Cardiac septum (tissue), 1 donor: ENCODE results near the gene LENG8. TPM values are rescaled to one million over a fixed set of nuclear protein-coding genes. Genes with fewer than 3 reads are reported as not detected.
"Not testable (repeated sequence)": the region's sequence is repeated elsewhere in the genome, so short reads cannot be mapped to it uniquely, and the experiment has no call there.

Source experiments
- DNase-seq: peaks from one replicate; pipeline ENCODE4 v3.0.0-alpha.2; 2020; ENCODE audit warnings: low spot score
- intact Hi-C: fragments of 100-400 bp; cut with DNase I; formaldehyde crosslinking; loops from one replicate; pipeline ENCODE4 v1.14.0; 2022
- total RNA-seq: library from RNA; stranded (reverse); fragmentation: NEBNext Ultra II Directional; extraction: Animal tissue kit (Norgen Biotek cat#: 25700); gene quantifications from one replicate; pipeline ENCODE4 v1.2.1, GENCODE V29; 2021
- donor health status: DM: no; HTN: no; CAD: no.

The LENG8 gene
- total RNA-seq, 1 donor from 2014 or later = 86.5 TPM

- no peak for DNase-seq
- intact Hi-C loops = no loop called here
Observed at GRCh38 chr19:54436031-54436523, 12.9 kb upstream of the LENG8 start.

DNA sequence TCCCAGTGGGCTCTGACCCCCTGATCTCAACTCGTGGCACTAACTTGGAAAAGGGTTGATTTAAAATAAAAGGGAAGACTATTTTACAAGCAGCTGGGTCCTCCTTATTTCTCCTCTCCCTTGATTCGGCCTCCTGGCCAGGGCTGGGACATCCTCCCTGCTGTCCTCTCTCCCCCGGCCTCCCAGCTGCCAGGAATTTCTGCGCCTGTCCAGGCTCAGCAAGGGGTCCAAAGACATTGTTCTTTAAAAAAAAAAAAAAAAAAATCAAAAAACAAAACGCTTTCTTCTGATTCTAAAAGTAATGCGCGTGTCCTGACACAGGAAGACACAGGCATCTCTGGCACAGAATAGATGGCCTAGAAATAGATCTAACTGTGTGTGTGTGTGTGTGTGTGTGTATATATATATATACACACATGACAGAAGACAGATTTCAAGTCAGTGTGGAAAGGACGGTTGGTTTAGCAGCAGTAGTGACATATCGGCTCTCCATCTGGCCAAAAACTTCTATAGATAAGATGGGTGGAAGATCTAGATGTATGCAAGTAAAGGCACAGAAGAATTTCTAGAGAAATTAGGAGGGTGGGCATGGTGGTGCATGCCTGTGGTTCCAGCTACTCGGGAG, 12.3 kb upstream of the LENG8 start:
- no peak for DNase-seq
- intact Hi-C loops = no loop called here

- DNase-seq = no peak
- intact Hi-C loops = no loop called here
Observed at GRCh38 chr19:54439174-54439851, 9.7 kb upstream of the LENG8 start.

DNA sequence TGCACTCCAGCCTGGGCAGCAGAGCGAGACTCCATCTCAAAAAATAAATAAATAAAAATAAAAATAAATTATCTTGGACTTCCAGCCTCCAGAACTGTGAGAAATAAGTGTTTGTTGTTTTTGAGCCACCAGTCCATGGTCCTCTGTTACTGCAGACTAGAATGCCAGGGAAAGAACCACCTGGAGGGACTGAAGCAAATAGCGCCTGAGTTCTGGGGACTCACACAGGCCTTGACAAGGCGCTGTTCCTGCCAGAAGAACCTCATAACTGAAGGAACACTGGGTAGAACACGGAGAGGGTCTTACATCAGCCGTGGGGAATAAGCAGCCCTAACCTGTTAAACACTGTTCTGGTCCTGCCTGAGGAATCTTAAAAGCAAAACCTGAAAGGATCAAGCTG, 8.4 kb upstream of the LENG8 start:
- DNase-seq = no peak
- intact Hi-C loops = loop anchor here (10.0 kb wide), 1 partner anchor 236 kb away; the partner anchor contains the start of gene RPS9

DNA sequence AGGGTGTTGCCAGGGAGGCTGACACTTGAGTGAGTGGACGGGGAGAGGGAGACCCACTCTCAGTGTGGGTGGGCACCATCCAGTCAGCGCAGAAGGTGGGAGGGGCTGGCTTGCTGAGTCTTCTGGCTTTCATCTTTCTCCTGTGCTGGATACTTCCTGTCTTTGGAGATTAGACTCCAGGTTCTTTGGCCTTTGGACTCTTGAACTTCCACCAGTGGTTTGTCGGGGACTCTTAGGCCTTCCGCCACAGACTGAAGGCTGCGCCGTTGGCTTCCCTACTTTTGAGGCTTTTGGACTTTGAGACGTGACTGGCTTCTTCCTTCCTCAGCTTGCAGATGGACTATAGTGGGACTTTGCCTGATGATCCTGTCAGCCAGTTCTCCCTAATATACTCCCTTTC, 4.3 kb upstream of the LENG8 start:
- intact Hi-C loops = loop anchor here (10.0 kb wide), 1 partner anchor 240 kb away; the partner anchor contains the start of gene RPS9
- no peak for DNase-seq

DNA sequence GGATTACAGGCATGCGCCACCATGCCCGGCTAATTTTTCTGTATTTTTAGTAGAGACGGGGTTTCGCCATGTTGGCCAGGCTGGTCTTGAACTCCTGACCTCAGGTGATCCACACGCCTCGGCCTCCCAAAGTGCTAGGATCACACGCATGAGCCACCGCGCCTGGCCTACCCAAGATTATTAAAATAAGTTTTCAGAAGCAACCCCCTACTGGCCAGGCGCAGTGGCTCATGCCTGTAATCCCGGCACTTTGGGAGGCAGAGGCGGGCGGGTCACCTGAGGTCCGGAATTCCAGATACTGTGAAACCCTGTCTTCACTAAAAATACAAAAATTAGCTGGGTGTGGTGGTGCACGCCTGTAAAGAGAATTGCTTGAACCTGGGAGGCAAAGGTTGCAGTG, 2.6 kb upstream of the LENG8 start:
- intact Hi-C loops = loop anchor here (10.0 kb wide), 1 partner anchor 242 kb away; the partner anchor contains the start of gene RPS9
- DNase-seq = not testable (repeated sequence)

DNA sequence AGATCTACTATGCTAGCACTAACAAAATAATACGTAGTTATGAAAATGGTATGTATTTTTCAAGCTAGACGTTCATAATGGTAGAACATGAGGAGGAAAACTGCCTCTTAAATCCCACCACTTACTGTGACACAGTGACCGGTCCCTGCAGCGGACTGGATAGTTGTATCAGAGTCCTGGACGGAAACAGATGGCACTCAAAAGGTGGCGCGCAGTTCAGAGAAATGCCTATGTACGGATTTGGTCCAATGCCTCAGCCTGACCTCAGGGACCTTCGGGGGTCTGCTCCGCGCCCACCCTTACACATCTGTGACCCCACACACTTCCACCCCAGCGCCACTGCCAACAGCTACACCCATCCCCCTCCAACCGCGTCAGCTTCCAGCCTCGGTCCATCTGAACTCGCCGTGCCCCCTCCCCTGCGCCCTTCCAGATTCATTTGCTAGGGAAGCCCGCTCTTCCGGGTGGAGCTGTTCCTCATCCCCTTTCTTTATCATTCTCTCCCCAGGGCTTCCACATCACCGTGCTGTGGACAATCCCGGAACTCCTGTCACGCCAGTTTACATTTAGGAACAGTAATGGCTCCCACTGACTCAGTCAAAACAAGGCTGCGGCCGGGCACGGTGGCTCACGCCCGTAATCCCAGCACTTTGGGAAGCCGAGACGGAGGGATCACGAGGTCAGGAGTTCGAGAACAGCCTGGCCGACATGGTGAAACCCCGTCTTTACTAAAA, 792 bp upstream of the LENG8 start:
- DNase-seq = peak; percentile 80
- intact Hi-C loops = loop anchor here (1.0 to 10.0 kb wide), 2 partner anchors 15 to 243 kb away; partner anchors contain the start of genes LENG9 and RPS9

- no peak for DNase-seq
- intact Hi-C loops = loop anchor here (10.0 kb wide), 1 partner anchor 245 kb away; the partner anchor contains the start of gene RPS9
Observed at GRCh38 chr19:54449701-54450069, 686 bp downstream of the LENG8 start.

DNA sequence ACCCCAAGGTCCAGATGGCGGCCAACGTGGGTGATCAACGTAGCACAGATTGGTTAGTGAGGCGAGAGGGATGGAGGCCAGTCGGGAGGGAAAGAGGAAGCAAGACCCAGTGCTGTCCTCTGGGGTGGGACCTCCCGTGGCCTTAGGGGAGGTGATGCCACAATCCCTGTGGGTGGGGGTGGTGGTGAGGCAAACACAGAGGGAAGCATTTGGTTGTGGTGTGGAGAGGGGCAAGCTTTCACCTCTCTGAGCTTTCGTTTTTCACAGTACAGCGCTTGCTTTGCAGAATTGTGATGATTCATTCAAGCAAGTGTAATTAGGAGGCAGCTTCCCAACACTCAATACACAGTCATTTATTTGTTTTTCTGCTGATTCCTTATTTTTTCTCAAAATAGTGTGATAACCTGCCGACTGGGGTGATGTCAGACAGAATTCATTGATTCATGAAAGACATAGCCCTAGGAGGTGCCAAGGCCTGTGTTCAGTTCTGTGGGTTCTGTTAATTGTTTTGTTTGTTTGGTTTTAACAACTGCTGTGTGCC, 2.4 kb downstream of the LENG8 start:
- DNase-seq = no peak

GRCh38 chr19:54451997-54452396, 3.0 kb downstream of the LENG8 start:
- intact Hi-C loops = no loop called here
- DNase-seq = no peak

More for the DNA sequence above, 2.4 kb downstream of the LENG8 start:
- intact Hi-C loops = no loop called here

DNA sequence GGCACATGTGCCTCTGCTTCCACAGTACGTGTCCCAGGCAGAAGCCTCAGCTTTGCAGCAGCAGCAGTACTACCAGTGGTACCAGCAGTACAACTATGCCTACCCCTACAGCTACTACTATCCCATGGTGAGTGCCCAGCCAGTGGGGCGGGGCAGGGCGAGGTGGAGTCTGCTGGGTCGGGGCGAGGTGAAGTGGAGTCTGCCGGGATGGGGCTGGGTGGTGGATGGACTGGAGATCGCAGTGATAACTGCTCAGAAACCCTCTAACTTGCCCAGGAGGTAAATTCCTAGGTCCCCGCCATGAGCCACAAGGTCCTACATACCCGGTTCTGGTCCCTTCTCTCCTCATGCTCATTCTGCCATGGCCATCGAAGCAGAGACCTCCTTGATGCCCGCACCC, 3.6 kb downstream of the LENG8 start:
- intact Hi-C loops = no loop called here
- DNase-seq = no peak

GRCh38 chr19:54453921-54454780, 5.2 kb downstream of the LENG8 start:
- DNase-seq = no peak
- intact Hi-C loops = no loop called here

DNA sequence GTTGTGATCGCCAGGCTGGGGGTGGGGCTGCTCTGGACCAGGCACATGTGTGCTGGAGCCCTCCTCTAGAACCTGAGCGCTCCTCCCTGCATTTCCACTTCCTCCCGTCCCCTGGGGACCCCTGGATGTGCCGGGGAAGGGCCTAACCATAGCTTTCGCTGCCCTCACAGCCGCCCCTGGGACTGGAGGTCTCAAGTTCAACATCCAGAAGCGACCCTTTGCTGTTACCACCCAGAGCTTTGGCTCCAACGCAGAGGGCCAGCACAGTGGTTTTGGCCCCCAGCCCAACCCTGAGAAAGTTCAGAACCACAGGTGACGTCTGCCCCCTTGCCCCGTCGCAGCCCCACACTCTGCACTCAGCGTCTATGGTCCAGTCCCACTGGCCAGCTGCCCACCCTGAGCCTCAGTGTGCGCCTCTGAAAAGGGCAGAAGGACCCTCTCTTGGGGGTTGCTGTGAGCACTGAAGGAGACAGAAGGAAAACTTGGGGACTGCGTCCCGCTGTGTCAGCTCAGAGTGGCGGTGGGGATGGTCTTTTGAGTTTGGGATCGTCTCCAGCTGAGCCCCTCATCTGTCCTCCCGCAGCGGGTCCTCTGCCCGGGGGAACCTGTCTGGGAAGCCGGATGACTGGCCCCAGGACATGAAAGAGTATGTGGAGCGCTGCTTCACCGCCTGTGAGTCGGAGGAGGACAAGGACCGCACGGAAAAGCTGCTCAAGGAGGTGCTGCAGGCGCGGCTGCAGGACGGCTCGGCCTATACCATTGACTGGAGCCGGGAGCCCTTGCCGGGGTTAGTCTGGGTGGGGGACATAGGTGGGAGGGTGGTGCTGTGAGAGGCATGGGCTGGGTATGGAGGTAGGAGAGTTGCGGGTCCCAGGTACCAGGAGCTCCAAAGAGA, 6.0 kb downstream of the LENG8 start:
- intact Hi-C loops = no loop called here
- no peak for DNase-seq

DNA sequence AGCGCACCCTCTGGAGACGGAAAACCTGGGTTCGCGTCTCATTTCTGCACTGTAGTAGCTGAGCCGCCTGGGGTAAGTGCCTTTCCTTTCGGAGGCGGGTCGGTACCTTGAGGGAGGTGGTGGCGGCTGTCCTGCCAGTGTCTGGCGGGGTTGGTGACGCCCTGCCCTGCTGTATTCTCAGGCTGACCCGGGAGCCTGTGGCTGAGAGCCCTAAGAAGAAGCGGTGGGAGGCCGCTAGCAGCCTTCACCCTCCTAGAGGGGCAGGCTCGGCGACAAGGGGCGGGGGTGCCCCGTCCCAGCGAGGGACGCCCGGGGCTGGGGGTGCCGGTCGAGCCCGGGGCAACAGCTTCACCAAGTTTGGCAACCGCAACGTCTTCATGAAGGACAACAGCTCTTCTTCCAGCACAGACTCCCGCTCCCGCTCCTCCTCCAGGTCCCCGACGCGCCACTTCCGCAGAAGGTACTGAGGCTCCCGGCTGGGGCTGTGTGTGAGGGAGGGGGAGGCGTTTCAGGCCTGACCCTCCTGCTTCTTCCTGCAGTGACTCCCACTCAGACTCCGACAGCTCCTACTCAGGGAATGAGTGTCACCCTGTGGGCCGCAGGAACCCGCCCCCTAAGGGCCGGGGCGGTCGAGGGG, 6.9 kb downstream of the LENG8 start:
- DNase-seq = no peak

DNA sequence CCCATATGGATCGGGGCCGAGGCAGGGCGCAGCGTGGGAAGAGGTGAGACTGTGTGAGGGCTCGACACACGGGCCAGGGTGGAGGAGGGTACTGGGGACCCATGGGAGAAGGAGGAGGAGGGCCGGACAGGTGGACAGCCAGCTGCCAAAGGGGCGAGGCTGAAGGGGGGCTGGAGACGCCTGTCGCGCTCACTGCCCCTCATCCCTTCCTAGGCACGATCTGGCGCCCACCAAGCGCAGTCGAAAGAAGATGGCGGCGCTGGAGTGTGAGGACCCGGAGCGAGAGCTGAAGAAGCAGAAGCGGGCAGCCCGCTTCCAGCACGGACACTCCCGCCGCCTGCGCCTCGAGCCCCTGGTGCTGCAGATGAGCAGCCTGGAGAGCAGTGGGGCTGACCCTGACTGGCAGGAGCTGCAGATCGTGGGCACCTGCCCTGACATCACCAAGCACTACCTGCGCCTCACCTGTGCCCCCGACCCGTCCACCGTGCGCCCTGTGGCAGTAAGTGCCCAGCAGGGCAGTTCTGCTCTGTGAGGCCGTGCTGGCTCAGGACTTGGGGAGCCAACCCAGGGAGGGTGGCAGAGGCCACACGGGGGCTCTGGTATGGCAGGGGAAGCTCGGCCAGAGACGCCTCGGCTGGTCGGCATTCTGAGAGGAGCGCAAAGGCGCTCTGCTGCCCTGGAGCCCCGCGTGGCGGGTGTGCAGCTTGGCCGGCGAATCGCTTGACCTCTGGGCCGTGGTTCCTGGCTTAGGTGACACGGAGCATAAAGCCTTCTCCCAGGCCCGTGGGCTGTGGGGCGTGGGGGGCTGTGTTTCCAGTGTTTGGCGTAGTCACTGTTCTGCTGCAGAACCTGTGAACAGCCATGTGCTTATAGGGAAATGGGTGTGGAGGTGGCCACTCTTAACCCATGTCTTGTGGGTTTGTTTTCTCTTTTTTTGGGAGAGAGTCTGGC, 7.7 kb downstream of the LENG8 start:
- no peak for DNase-seq
- intact Hi-C loops = no loop called here

More for the DNA sequence above, 6.9 kb downstream of the LENG8 start:
- intact Hi-C loops = no loop called here

DNA sequence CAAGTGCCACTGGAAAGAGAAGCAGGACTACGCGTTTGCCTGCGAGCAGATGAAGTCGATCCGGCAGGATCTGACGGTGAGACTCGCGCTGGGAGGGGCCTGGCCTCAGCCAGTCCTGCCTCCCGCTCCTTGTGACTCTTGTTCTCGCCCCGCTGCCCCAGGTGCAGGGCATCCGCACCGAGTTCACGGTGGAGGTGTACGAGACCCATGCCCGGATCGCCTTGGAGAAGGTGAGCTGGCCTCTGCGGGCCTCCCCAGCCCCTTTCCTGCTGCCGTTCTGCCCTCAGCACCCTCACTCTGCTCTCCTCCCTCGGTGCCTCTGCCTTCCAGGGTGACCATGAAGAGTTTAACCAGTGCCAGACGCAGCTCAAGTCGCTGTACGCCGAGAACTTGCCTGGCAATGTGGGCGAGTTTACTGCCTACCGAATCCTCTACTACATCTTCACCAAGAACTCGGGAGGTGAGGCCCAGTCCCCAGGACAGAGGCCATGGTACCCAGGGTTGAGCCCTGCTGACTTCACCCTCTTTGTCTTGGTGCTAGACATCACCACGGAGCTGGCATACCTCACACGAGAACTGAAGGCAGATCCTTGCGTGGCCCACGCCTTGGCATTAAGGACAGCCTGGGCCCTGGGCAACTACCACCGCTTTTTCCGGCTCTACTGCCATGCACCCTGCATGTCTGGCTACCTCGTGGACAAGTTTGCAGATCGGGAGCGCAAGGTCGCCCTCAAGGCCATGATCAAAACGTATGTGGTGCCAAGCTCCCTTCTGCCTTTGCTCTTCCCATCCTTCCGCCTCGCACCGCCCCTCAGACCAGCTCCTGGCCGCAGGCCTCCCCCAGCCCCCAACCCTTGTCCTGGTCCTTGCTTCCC, 9.0 kb downstream of the LENG8 start:
- no peak for DNase-seq
- intact Hi-C loops = no loop called here
